HepG2 (cell line): ENCODE results near the gene CFL1. TPM values are rescaled to one million over a fixed set of nuclear protein-coding genes. Genes with fewer than 3 reads are reported as not detected.

ENCODE experiments used
- DR1 ChIP-seq: sonication (generic); formaldehyde crosslinking; IDR thresholded peaks from 2 replicates; pipeline ENCODE4 v1.8.0; 2021; ENCODE audit warnings: mild to moderate bottlenecking, missing genetic modification reagents, inconsistent platforms
- HNRNPL ChIP-seq: fragments of 200-400 bp; formaldehyde crosslinking; IDR thresholded peaks from 2 replicates; pipeline ENCODE4 v1.6.1; 2017; ENCODE audit warnings: mild to moderate bottlenecking, low read depth, low read length
- HOXA9 ChIP-seq: sonication (generic); formaldehyde crosslinking; IDR thresholded peaks from 2 replicates; pipeline ENCODE4 v1.8.1; 2022; ENCODE audit warnings: missing genetic modification reagents, mild to moderate bottlenecking, moderate library complexity, borderline replicate concordance
- LCORL ChIP-seq, 2 experiments: fragments of 450-650 bp in 1 of 2; sonication (generic) in 1 of 2; formaldehyde crosslinking in 1 of 2; IDR thresholded peaks; 2 replicates each; pipeline versions ENCODE4 v1.5.0 to v1.6.1; 2017 to 2020; ENCODE audit warnings: antibody characterized with exemption in 1 of 2, missing genetic modification reagents in 1 of 2
- MAFG ChIP-seq: sonication (generic); formaldehyde crosslinking; IDR thresholded peaks from 2 replicates; pipeline ENCODE4 v1.5.1; 2020; ENCODE audit warnings: mild to moderate bottlenecking, missing genetic modification reagents
- ZBTB1 ChIP-seq: sonication (generic); formaldehyde crosslinking; IDR thresholded peaks from 2 replicates; pipeline ENCODE4 v1.4.0; 2020; ENCODE audit warnings: missing genetic modification reagents, borderline replicate concordance
- ZBTB20 ChIP-seq: sonication (generic); formaldehyde crosslinking; IDR thresholded peaks from 2 replicates; pipeline ENCODE4 v1.8.1; 2023; ENCODE audit warnings: missing genetic modification reagents, low read depth, mild to moderate bottlenecking, borderline replicate concordance
- ZNF75D ChIP-seq: sonication (generic); formaldehyde crosslinking; IDR thresholded peaks from 2 replicates; pipeline ENCODE4 v1.8.1; 2023; ENCODE audit warnings: missing genetic modification reagents, mild to moderate bottlenecking, borderline replicate concordance
- ZSCAN31 ChIP-seq: sonication (generic); formaldehyde crosslinking; IDR thresholded peaks from 2 replicates; pipeline ENCODE4 v1.5.0; 2020; ENCODE audit warnings: low read depth, mild to moderate bottlenecking, missing genetic modification reagents
- polyA plus RNA-seq, 8 experiments: library from polyadenylated mRNA; depleted of rRNA in 3 of 8; stranded (reverse) in 7 of 8; unstranded in 1 of 8; fragments of >200 nt; fragmentation: Illumina TruSeq in 4 of 8; extraction: Trizol in 4 of 8; gene quantifications; 2 replicates each; pipeline versions ENCODE4 v1.2.1 to v1.2.3, GENCODE V29; 2011 to 2016; ENCODE audit warnings: low read depth in 4 of 8, missing spikeins in 1 of 8, mixed read lengths in 1 of 8; ENCODE audit not compliant: insufficient read depth in 1 of 8
- total RNA-seq, 5 experiments: library from RNA; depleted of rRNA; stranded (reverse); fragments of >200 nt; fragmentation: Illumina TruSeq; extraction: Trizol; gene quantifications; 2 replicates each; pipeline ENCODE4 v1.2.3, GENCODE V29; 2016; ENCODE audit warnings: low read depth in 1 of 5
- TF ChIP-seq, protein P1 (sequence below): sonication (generic); formaldehyde crosslinking; IDR thresholded peaks from 2 replicates; pipeline ENCODE4 v1.5.1; 2020; ENCODE audit warnings: mild to moderate bottlenecking, moderate library complexity, missing genetic modification reagents
- TF ChIP-seq, protein P2 (sequence below): sonication (generic); formaldehyde crosslinking; IDR thresholded peaks from 2 replicates; pipeline ENCODE4 v1.4.0; 2020; ENCODE audit warnings: missing genetic modification reagents
- TF ChIP-seq, protein P3 (sequence below): sonication (generic); formaldehyde crosslinking; IDR thresholded peaks from 2 replicates; pipeline ENCODE4 v1.5.0; 2020; ENCODE audit warnings: mild to moderate bottlenecking, missing genetic modification reagents, borderline replicate concordance
- TF ChIP-seq, protein P4 (sequence below): sonication (generic); formaldehyde crosslinking; IDR thresholded peaks from 2 replicates; pipeline ENCODE4 v1.5.0; 2020; ENCODE audit warnings: missing genetic modification reagents

Gene CFL1
- total and polyA plus RNA-seq, 2 of the 13 experiments (the other 11 are each of a cell fraction or from before 2014, with no cell fraction given): 379 to 383 TPM

DNA sequence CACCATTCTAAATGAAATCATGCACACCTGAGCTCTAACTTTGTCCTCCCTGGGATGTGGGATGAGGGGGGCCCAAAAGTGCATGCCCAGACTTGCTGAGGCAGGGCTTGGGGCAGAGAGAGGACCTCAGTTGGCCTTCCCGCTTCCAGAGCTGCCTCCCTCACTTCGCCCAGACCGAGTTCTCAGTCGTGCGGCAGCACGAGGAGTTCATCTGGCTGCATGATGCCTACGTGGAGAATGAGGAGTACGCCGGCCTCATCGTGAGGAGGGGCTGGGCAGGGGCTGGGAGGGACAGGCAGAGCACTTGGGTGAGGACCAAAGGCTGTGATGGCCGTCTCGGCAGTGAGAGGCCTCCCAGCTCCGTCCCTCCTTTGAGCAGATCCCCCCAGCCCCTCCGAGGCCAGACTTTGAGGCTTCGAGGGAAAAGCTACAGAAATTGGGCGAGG is 8.2 kb downstream of the CFL1 start (continued):
- TF ChIP-seq, protein P1, sequence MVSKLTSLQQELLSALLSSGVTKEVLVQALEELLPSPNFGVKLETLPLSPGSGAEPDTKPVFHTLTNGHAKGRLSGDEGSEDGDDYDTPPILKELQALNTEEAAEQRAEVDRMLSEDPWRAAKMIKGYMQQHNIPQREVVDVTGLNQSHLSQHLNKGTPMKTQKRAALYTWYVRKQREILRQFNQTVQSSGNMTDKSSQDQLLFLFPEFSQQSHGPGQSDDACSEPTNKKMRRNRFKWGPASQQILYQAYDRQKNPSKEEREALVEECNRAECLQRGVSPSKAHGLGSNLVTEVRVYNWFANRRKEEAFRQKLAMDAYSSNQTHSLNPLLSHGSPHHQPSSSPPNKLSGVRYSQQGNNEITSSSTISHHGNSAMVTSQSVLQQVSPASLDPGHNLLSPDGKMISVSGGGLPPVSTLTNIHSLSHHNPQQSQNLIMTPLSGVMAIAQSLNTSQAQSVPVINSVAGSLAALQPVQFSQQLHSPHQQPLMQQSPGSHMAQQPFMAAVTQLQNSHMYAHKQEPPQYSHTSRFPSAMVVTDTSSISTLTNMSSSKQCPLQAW (CRISPR knock-in tag): 0 out of 2 replicates have a peak, but pooled peaks have one; percentile 19
- TF ChIP-seq ZBTB20 (CRISPR knock-in tag): no peak
- TF ChIP-seq, protein P2, sequence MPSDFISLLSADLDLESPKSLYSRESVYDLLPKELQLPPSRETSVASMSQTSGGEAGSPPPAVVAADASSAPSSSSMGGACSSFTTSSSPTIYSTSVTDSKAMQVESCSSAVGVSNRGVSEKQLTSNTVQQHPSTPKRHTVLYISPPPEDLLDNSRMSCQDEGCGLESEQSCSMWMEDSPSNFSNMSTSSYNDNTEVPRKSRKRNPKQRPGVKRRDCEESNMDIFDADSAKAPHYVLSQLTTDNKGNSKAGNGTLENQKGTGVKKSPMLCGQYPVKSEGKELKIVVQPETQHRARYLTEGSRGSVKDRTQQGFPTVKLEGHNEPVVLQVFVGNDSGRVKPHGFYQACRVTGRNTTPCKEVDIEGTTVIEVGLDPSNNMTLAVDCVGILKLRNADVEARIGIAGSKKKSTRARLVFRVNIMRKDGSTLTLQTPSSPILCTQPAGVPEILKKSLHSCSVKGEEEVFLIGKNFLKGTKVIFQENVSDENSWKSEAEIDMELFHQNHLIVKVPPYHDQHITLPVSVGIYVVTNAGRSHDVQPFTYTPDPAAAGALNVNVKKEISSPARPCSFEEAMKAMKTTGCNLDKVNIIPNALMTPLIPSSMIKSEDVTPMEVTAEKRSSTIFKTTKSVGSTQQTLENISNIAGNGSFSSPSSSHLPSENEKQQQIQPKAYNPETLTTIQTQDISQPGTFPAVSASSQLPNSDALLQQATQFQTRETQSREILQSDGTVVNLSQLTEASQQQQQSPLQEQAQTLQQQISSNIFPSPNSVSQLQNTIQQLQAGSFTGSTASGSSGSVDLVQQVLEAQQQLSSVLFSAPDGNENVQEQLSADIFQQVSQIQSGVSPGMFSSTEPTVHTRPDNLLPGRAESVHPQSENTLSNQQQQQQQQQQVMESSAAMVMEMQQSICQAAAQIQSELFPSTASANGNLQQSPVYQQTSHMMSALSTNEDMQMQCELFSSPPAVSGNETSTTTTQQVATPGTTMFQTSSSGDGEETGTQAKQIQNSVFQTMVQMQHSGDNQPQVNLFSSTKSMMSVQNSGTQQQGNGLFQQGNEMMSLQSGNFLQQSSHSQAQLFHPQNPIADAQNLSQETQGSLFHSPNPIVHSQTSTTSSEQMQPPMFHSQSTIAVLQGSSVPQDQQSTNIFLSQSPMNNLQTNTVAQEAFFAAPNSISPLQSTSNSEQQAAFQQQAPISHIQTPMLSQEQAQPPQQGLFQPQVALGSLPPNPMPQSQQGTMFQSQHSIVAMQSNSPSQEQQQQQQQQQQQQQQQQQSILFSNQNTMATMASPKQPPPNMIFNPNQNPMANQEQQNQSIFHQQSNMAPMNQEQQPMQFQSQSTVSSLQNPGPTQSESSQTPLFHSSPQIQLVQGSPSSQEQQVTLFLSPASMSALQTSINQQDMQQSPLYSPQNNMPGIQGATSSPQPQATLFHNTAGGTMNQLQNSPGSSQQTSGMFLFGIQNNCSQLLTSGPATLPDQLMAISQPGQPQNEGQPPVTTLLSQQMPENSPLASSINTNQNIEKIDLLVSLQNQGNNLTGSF (CRISPR knock-in tag): no peak
- TF ChIP-seq ZBTB1 (CRISPR knock-in tag): no peak
- no peak for TF ChIP-seq ZNF75D (CRISPR knock-in tag)
- TF ChIP-seq MAFG (CRISPR knock-in tag): no peak
- no peak for TF ChIP-seq DR1 (CRISPR knock-in tag)
- TF ChIP-seq, protein P3, sequence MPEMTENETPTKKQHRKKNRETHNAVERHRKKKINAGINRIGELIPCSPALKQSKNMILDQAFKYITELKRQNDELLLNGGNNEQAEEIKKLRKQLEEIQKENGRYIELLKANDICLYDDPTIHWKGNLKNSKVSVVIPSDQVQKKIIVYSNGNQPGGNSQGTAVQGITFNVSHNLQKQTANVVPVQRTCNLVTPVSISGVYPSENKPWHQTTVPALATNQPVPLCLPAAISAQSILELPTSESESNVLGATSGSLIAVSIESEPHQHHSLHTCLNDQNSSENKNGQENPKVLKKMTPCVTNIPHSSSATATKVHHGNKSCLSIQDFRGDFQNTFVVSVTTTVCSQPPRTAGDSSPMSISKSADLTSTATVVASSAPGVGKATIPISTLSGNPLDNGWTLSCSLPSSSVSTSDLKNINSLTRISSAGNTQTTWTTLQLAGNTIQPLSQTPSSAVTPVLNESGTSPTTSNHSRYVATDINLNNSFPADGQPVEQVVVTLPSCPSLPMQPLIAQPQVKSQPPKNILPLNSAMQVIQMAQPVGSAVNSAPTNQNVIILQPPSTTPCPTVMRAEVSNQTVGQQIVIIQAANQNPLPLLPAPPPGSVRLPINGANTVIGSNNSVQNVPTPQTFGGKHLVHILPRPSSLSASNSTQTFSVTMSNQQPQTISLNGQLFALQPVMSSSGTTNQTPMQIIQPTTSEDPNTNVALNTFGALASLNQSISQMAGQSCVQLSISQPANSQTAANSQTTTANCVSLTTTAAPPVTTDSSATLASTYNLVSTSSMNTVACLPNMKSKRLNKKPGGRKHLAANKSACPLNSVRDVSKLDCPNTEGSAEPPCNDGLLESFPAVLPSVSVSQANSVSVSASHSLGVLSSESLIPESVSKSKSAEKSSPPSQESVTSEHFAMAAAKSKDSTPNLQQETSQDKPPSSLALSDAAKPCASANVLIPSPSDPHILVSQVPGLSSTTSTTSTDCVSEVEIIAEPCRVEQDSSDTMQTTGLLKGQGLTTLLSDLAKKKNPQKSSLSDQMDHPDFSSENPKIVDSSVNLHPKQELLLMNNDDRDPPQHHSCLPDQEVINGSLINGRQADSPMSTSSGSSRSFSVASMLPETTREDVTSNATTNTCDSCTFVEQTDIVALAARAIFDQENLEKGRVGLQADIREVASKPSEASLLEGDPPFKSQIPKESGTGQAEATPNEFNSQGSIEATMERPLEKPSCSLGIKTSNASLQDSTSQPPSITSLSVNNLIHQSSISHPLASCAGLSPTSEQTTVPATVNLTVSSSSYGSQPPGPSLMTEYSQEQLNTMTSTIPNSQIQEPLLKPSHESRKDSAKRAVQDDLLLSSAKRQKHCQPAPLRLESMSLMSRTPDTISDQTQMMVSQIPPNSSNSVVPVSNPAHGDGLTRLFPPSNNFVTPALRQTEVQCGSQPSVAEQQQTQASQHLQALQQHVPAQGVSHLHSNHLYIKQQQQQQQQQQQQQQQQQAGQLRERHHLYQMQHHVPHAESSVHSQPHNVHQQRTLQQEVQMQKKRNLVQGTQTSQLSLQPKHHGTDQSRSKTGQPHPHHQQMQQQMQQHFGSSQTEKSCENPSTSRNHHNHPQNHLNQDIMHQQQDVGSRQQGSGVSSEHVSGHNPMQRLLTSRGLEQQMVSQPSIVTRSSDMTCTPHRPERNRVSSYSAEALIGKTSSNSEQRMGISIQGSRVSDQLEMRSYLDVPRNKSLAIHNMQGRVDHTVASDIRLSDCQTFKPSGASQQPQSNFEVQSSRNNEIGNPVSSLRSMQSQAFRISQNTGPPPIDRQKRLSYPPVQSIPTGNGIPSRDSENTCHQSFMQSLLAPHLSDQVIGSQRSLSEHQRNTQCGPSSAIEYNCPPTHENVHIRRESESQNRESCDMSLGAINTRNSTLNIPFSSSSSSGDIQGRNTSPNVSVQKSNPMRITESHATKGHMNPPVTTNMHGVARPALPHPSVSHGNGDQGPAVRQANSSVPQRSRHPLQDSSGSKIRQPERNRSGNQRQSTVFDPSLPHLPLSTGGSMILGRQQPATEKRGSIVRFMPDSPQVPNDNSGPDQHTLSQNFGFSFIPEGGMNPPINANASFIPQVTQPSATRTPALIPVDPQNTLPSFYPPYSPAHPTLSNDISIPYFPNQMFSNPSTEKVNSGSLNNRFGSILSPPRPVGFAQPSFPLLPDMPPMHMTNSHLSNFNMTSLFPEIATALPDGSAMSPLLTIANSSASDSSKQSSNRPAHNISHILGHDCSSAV (CRISPR knock-in tag): no peak
- TF ChIP-seq HOXA9: no peak
- peak; percentile 4; the same call in 1 of the 2 replicates for TF ChIP-seq HNRNPL
- TF ChIP-seq, protein P4, sequence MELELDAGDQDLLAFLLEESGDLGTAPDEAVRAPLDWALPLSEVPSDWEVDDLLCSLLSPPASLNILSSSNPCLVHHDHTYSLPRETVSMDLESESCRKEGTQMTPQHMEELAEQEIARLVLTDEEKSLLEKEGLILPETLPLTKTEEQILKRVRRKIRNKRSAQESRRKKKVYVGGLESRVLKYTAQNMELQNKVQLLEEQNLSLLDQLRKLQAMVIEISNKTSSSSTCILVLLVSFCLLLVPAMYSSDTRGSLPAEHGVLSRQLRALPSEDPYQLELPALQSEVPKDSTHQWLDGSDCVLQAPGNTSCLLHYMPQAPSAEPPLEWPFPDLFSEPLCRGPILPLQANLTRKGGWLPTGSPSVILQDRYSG (CRISPR knock-in tag): no peak
- TF ChIP-seq LCORL (IDR thresholded peaks at IDR 0.05): no peak
- TF ChIP-seq LCORL (CRISPR knock-in tag; IDR thresholded peaks at IDR 0.05): no peak
- no peak for TF ChIP-seq ZSCAN31 (CRISPR knock-in tag)
